H9 (cell line): ENCODE data around the gene BPGM. TPM values are rescaled to one million over a fixed set of nuclear protein-coding genes. Genes with fewer than 3 reads are reported as not detected.

Source experiments
- DNase-seq: peaks from one replicate; pipeline ENCODE4 v3.0.0-alpha.2; 2017
- H2AFZ ChIP-seq: one replicate; pipeline ENCODE4 v1.6.1; 2013; ENCODE audit warnings: mild to moderate bottlenecking, low read length, control low read depth, moderate library complexity
- H2AK5ac ChIP-seq: 2 replicates; pipeline ENCODE4 v1.6.1; 2013; ENCODE audit warnings: low read length, control low read depth, mixed read lengths; ENCODE audit not compliant: insufficient read length
- H2BK120ac ChIP-seq: one replicate; pipeline ENCODE4 v1.6.1; 2013; ENCODE audit warnings: low read depth, mild to moderate bottlenecking, low read length, control low read depth, inconsistent platforms; ENCODE audit not compliant: poor library complexity, severe bottlenecking
- H2BK12ac ChIP-seq: 2 replicates; pipeline ENCODE4 v1.6.1; 2013; ENCODE audit warnings: low read length, control low read depth, mixed read lengths, low read depth; ENCODE audit not compliant: insufficient read length
- H2BK15ac ChIP-seq: 2 replicates; pipeline ENCODE4 v1.6.1; 2013; ENCODE audit warnings: low read depth, low read length, control low read depth
- H2BK20ac ChIP-seq: one replicate; pipeline ENCODE4 v1.6.1; 2013; ENCODE audit warnings: low read depth, mild to moderate bottlenecking, low read length, control low read depth, inconsistent platforms; ENCODE audit not compliant: poor library complexity, severe bottlenecking
- H2BK5ac ChIP-seq: 2 replicates; pipeline ENCODE4 v1.6.1; 2013; ENCODE audit warnings: low read length, control low read depth, mixed read lengths; ENCODE audit not compliant: insufficient read length
- H3K14ac ChIP-seq: 2 replicates; pipeline ENCODE4 v1.6.1; 2013; ENCODE audit warnings: low read length, control low read depth; ENCODE audit not compliant: insufficient read depth
- H3K18ac ChIP-seq: 2 replicates; pipeline ENCODE4 v1.6.1; 2013; ENCODE audit warnings: low read depth, mild to moderate bottlenecking, mixed read lengths, low read length, control low read depth; ENCODE audit not compliant: insufficient read length
- H3K23ac ChIP-seq: 2 replicates; pipeline ENCODE4 v1.6.1; 2013; ENCODE audit warnings: low read length, control low read depth, mixed read lengths, low read depth; ENCODE audit not compliant: insufficient read length
- H3K23me2 ChIP-seq: 2 replicates; pipeline ENCODE4 v1.6.1; 2013; ENCODE audit warnings: low read depth, mild to moderate bottlenecking, mixed read lengths, low read length, control low read depth; ENCODE audit not compliant: insufficient read length, poor library complexity, severe bottlenecking
- H3K27ac ChIP-seq: 2 replicates; pipeline ENCODE4 v1.5.1; 2013; ENCODE audit warnings: low read length, control low read depth, mixed read lengths, low read depth; ENCODE audit not compliant: insufficient read length
- H3K27me3 ChIP-seq: 2 replicates; pipeline ENCODE4 v1.6.1; 2013; ENCODE audit warnings: low read length, control low read depth, inconsistent platforms; ENCODE audit not compliant: insufficient read depth
- H3K4ac ChIP-seq: 2 replicates; pipeline ENCODE4 v1.6.1; 2013; ENCODE audit warnings: low read depth, mild to moderate bottlenecking, control low read depth, inconsistent platforms, low read length, moderate library complexity
- H3K4me1 ChIP-seq: 2 replicates; pipeline ENCODE4 v1.6.1; 2013; ENCODE audit warnings: low read length, control low read depth, inconsistent platforms; ENCODE audit not compliant: insufficient read depth
- H3K4me2 ChIP-seq: 2 replicates; pipeline ENCODE4 v1.6.1; 2013; ENCODE audit warnings: low read length, control low read depth, mixed read lengths; ENCODE audit not compliant: insufficient read length, insufficient read depth
- H3K56ac ChIP-seq: 2 replicates; pipeline ENCODE4 v1.6.1; 2013; ENCODE audit warnings: low read depth, mild to moderate bottlenecking, mixed read lengths, low read length, control low read depth; ENCODE audit not compliant: insufficient read length
- H3K79me1 ChIP-seq: 2 replicates; pipeline ENCODE4 v1.6.1; 2013; ENCODE audit warnings: low read depth, mild to moderate bottlenecking, moderate library complexity, low read length, control low read depth, inconsistent platforms; ENCODE audit not compliant: insufficient read depth, poor library complexity, severe bottlenecking
- H3K79me2 ChIP-seq: 2 replicates; pipeline ENCODE4 v1.6.1; 2013; ENCODE audit warnings: low read length, control low read depth, inconsistent platforms; ENCODE audit not compliant: insufficient read depth
- H3K9ac ChIP-seq: 2 replicates; pipeline ENCODE4 v1.6.1; 2013; ENCODE audit warnings: low read length, control low read depth, mixed read lengths; ENCODE audit not compliant: insufficient read length; ENCODE audit errors: extremely low read depth
- H3K9me3 ChIP-seq: one replicate; pipeline ENCODE4 v1.6.1; 2013; ENCODE audit warnings: low read depth, low read length, inconsistent platforms; ENCODE audit not compliant: control insufficient read depth
- H3T11ph ChIP-seq: one replicate; pipeline ENCODE4 v1.6.1; 2013; ENCODE audit warnings: mild to moderate bottlenecking, low read length, control low read depth, inconsistent platforms
- H4K20me1 ChIP-seq: one replicate; pipeline ENCODE4 v1.6.1; 2013; ENCODE audit not compliant: control insufficient read depth, insufficient read length, insufficient read depth
- H4K5ac ChIP-seq: 2 replicates; pipeline ENCODE4 v1.6.1; 2013; ENCODE audit warnings: low read depth, mild to moderate bottlenecking, mixed read lengths, low read length, control low read depth; ENCODE audit not compliant: insufficient read length
- H4K8ac ChIP-seq: replicated peaks from 2 replicates; pipeline ENCODE4 v1.6.1; 2013; ENCODE audit warnings: low read length, control low read depth, mixed read lengths, low read depth; ENCODE audit not compliant: insufficient read length
- H4K91ac ChIP-seq: 2 replicates; pipeline ENCODE4 v1.6.1; 2013; ENCODE audit warnings: low read depth, mild to moderate bottlenecking, moderate library complexity, mixed read lengths, low read length, control low read depth; ENCODE audit not compliant: insufficient read length
- H3K27ac Mint-ChIP-seq, 3 experiments: 2 replicates in 2 of 3; 3 replicates in 1 of 3; pipeline ENCODE4 v1.8.0; 2020 to 2021; ENCODE audit warnings: mixed read lengths in 3 of 3, mild to moderate bottlenecking in 1 of 3, moderate library complexity in 1 of 3
- H3K27me3 Mint-ChIP-seq: 2 replicates; pipeline ENCODE4 v1.8.0; 2021; ENCODE audit warnings: low read depth, mild to moderate bottlenecking, moderate library complexity, mixed read lengths
- H3K36me3 Mint-ChIP-seq, 3 experiments: 2 replicates in 2 of 3; 3 replicates in 1 of 3; pipeline ENCODE4 v1.8.0; 2020 to 2021; ENCODE audit warnings: low read depth in 3 of 3, mixed read lengths in 3 of 3; ENCODE audit not compliant: insufficient read depth in 1 of 3
- H3K4me1 Mint-ChIP-seq, 2 experiments: 2 replicates each; pipeline ENCODE4 v1.8.0; 2020; ENCODE audit warnings: mixed read lengths in 2 of 2
- H3K4me3 Mint-ChIP-seq, 2 experiments: 2 replicates in 1 of 2; 3 replicates in 1 of 2; pipeline ENCODE4 v1.8.0; 2020 to 2021; ENCODE audit warnings: mild to moderate bottlenecking in 2 of 2, mixed read lengths in 2 of 2, moderate library complexity in 1 of 2
- H3K9me3 Mint-ChIP-seq, 2 experiments: 2 replicates in 1 of 2; 3 replicates in 1 of 2; pipeline ENCODE4 v1.8.0; 2020; ENCODE audit warnings: mild to moderate bottlenecking in 2 of 2, mixed read lengths in 2 of 2, moderate library complexity in 1 of 2
- CTCF ChIP-seq: fragments of 200-600 bp; sonication (generic); conservative IDR thresholded peaks from 3 replicates; pipeline ENCODE4 v1.8.0; 2021; ENCODE audit warnings: antibody characterized with exemption, mild to moderate bottlenecking
- WGBS: extraction: QIAGEN DNeasy Blood & Tissue Kit; methylation state at CpG from one replicate; pipeline ENCODE4 v1.1.7; 2013; ENCODE audit warnings: missing lambda C conversion rate, low lambda C conversion rate, mixed read lengths; ENCODE audit not compliant: insufficient read length; ENCODE audit errors: extremely low coverage; 5-methylcytosine and 5-hydroxymethylcytosine counted together
- total RNA-seq: library from RNA; stranded (reverse); gene quantifications from 2 replicates; pipeline ENCODE4 v1.2.1, GENCODE V29; 2021

BPGM gene
- total RNA-seq, 1 experiment from 2014 or later = 14.4 TPM

GRCh38 chr7:134701272-134701671 lies 54.6 kb downstream of the BPGM start:
- H3K23me2 ChIP-seq = no peaks in the 10 kb centered on the region

More at GRCh38 chr7:134701272-134701671, 54.6 kb downstream of the BPGM start:
- no peaks in the 10 kb centered on the region for H3K36me3 Mint-ChIP-seq
- no peak overlapping the region for H2BK20ac ChIP-seq
- H3K23ac ChIP-seq = no peak overlapping the region
- H2BK120ac ChIP-seq = no peak overlapping the region
- no peak overlapping the region for H3K4ac ChIP-seq
- no peaks in the 10 kb centered on the region for H3K79me1 ChIP-seq
- no peak overlapping the region for H3K14ac ChIP-seq
- WGBS = no CpG with 5 or more reads among the region's 2 CpGs
- H3K4me1 ChIP-seq = peaks cover 3% of the 10 kb centered on the region; the same call in 1 of the 2 replicates
- no peak overlapping the region for H2AK5ac ChIP-seq
- no peak overlapping the region for H2AFZ ChIP-seq
- H4K91ac ChIP-seq = no peak overlapping the region
- no peak overlapping the region for H3K9ac ChIP-seq
- no peak overlapping the region for H3K18ac ChIP-seq
- no peak overlapping the region for H3T11ph ChIP-seq
- H2BK5ac ChIP-seq = no peak overlapping the region
- no peaks in the 10 kb centered on the region for H3K79me2 ChIP-seq
- no peak overlapping the region for H4K8ac ChIP-seq
- H3K4me3 Mint-ChIP-seq = no peak overlapping the region
- no peaks in the 10 kb centered on the region for H3K9me3 ChIP-seq
- no peak for DNase-seq
- H3K4me2 ChIP-seq = no peak overlapping the region
- H2BK15ac ChIP-seq = no peak overlapping the region
- no peak overlapping the region for H3K56ac ChIP-seq
- H2BK12ac ChIP-seq = no peak overlapping the region
- no peaks in the 10 kb centered on the region for H3K9me3 Mint-ChIP-seq
- H3K27ac ChIP-seq = no peak overlapping the region
- H4K5ac ChIP-seq = no peak overlapping the region
- H3K27me3 ChIP-seq = no peaks in the 10 kb centered on the region
- no peaks in the 10 kb centered on the region for H4K20me1 ChIP-seq
- peaks cover 19 to 22% of the 10 kb centered on the region in 2 experiments for H3K4me1 Mint-ChIP-seq
- H3K27me3 Mint-ChIP-seq = no peaks in the 10 kb centered on the region; the same call in 1 of the 2 replicates
- peak; percentile 66 for TF ChIP-seq CTCF
- no peak overlapping the region for H3K27ac Mint-ChIP-seq
